Thyroid gland (tissue), 4 donors: ENCODE results near the gene EPN3. TPM values are rescaled to one million over a fixed set of nuclear protein-coding genes. Genes with fewer than 3 reads are reported as not detected.

Source experiments
- DNase-seq, 2 donors: peaks; one replicate each; pipeline ENCODE4 v3.0.0-alpha.2; 2019
- H3K27ac ChIP-seq, 3 donors: fragments of 200-600 bp; sonication (generic); 1 replicate in 2 of 3; 2 replicates in 1 of 3; pipeline ENCODE4 v1.5.1; 2016 to 2019; ENCODE audit warnings: mild to moderate bottlenecking in 1 of 3, moderate library complexity in 1 of 3
- H3K27me3 ChIP-seq: fragments of 200-600 bp; sonication (generic); one replicate; pipeline ENCODE4 v1.5.1; 2019
- H3K36me3 ChIP-seq, 2 donors: fragments of 200-600 bp; sonication (generic); one replicate each; pipeline ENCODE4 v1.5.1; 2016 to 2019
- H3K4me1 ChIP-seq, 2 donors: fragments of 200-600 bp; sonication (generic); one replicate each; pipeline ENCODE4 v1.5.1; 2017 to 2019
- H3K4me3 ChIP-seq, 3 donors: fragments of 200-600 bp; sonication (generic); replicated peaks in 1 of 3; 1 replicate in 2 of 3; 2 replicates in 1 of 3; pipeline ENCODE4 v1.5.1; 2016; ENCODE audit warnings: mild to moderate bottlenecking in 1 of 3
- H3K9me3 ChIP-seq: fragments of 200-600 bp; sonication (generic); one replicate; pipeline ENCODE4 v1.5.1; 2017
- POLR2A ChIP-seq, 2 donors: fragments of 450-650 bp; IDR thresholded peaks; one replicate each; pipeline ENCODE4 v1.6.1; 2017; ENCODE audit warnings: antibody characterized with exemption in 2 of 2, mild to moderate bottlenecking in 2 of 2, moderate library complexity in 1 of 2
- WGBS, 2 donors: methylation state at CpG; one replicate each; pipeline ENCODE4 v1.1.5; 2017; 5-methylcytosine and 5-hydroxymethylcytosine counted together
- intact Hi-C: fragments of 100-400 bp; cut with DNase I; formaldehyde crosslinking; loops from one replicate; pipeline ENCODE4 v1.15.1; 2023
- total RNA-seq, 4 donors: library from RNA; depleted of rRNA; stranded (reverse); fragments of >200 nt; gene quantifications; one replicate each; pipeline ENCODE4 v1.2.3, GENCODE V29; 2016
- TF ChIP-seq, protein P1 (sequence below), 6 experiments: fragments of 200-600 bp in 3 of 6; fragments of 450-650 bp in 3 of 6; sonication (generic) in 3 of 6; IDR thresholded peaks; one replicate each; pipeline ENCODE4 v1.5.1; 2016 to 2019; ENCODE audit warnings: antibody characterized with exemption in 6 of 6, mild to moderate bottlenecking in 2 of 6, inconsistent platforms in 1 of 6, moderate library complexity in 1 of 6

Gene EPN3
- total RNA-seq, 4 donors from 2014 or later = 0.63 to 31.6 (median 3.5) TPM; not detected in 1

DNA sequence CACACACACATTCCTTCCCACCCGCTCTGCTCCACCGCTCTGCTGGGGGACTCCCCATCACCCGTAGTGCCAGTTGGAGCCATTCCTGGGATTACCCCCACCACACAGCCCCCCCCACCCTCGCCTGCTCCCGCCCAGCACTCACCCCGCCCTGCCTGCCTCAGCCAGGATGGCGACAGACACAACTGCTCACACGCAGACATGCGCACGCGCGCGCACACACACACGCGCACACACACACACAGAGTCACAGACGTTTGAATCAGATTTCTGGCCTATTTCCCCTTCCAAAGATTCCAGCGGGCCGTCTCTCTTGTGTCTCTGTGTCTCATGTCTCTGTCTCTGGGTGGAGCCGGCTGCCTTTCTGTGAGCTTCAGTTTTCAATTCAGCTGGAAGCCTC, 32.4 kb downstream of the EPN3 start:
- H3K4me3 ChIP-seq = no peak overlapping the region
- peak; percentile 45 to 57 for DNase-seq
- intact Hi-C loops = no loop called here
- H3K27me3 ChIP-seq = peaks cover 10% of the 10 kb centered on the region
- peaks cover 25 to 31% of the 10 kb centered on the region in 2 donors for H3K4me1 ChIP-seq
- peak overlapping the region in 1 of 3 donors; percentile 24 for H3K27ac ChIP-seq
- TF ChIP-seq, protein P1, sequence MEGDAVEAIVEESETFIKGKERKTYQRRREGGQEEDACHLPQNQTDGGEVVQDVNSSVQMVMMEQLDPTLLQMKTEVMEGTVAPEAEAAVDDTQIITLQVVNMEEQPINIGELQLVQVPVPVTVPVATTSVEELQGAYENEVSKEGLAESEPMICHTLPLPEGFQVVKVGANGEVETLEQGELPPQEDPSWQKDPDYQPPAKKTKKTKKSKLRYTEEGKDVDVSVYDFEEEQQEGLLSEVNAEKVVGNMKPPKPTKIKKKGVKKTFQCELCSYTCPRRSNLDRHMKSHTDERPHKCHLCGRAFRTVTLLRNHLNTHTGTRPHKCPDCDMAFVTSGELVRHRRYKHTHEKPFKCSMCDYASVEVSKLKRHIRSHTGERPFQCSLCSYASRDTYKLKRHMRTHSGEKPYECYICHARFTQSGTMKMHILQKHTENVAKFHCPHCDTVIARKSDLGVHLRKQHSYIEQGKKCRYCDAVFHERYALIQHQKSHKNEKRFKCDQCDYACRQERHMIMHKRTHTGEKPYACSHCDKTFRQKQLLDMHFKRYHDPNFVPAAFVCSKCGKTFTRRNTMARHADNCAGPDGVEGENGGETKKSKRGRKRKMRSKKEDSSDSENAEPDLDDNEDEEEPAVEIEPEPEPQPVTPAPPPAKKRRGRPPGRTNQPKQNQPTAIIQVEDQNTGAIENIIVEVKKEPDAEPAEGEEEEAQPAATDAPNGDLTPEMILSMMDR (IDR thresholded peaks at IDR 0.05) = no peak
- no peak for TF ChIP-seq POLR2A (IDR thresholded peaks at IDR 0.05)
- H3K36me3 ChIP-seq = no peaks in the 10 kb centered on the region
- no peaks in the 10 kb centered on the region for H3K9me3 ChIP-seq
- 37 to 45% methylated on average over 19 of the region's 19 CpGs for WGBS, 2 donors

DNA sequence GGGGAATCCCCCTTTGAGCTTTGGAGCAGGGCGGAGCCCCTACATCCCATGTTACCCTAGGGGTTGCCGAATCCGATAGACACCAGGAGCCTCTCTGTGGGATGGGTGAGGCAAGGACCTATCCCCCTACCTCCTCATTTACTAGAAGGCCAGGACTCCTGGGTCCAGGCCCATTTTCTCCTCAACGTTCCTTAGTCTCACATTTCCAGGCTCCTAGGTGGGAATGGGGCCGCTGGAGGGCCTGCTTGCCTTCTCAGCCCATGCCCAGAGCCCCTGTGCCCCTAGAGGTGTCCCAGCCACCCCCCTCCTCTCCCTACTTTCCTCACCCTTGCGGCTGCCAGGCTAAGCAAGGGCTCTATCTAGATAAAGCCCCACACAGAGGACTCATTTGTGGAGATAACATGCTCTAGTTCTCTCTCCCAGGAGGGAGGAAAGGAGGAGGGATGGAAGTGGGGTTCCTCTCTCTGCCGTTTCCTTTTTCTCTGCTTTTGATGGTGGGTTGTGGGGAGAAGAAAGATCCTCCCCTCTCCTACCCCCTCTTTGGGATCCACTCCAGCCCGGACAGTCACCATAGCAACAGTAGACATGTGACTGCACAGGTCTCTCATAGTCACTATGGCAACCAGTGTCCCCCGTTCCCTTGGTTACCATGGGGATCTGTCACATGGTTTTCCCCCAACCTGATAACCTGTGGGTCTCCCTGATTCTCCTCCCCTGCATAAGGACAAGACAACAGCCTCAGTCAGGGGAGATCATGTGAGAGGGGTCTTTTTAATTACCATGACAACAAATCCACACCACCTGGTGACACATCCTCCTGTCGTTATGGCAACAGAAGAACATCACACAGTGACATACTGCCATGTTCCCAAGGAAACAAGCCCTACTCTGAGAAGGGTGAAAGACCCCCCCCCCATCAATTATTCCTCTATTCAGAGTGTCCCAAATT, 33.1 kb downstream of the EPN3 start:
- H3K4me1 ChIP-seq = peaks cover 21 to 26% of the 10 kb centered on the region in 2 donors
- peaks cover 9% of the 10 kb centered on the region for H3K27me3 ChIP-seq
- H3K4me3 ChIP-seq = no peak overlapping the region
- intact Hi-C loops = no loop called here
- no peaks in the 10 kb centered on the region for H3K9me3 ChIP-seq
- WGBS, 2 donors = 46 to 50% methylated on average over 10 of the region's 10 CpGs
- no peak for DNase-seq
- no peaks in the 10 kb centered on the region for H3K36me3 ChIP-seq
- H3K27ac ChIP-seq = no peak overlapping the region
- no peak for TF ChIP-seq POLR2A (IDR thresholded peaks at IDR 0.05)
- TF ChIP-seq, protein P1 (IDR thresholded peaks at IDR 0.05) = no peak

DNA sequence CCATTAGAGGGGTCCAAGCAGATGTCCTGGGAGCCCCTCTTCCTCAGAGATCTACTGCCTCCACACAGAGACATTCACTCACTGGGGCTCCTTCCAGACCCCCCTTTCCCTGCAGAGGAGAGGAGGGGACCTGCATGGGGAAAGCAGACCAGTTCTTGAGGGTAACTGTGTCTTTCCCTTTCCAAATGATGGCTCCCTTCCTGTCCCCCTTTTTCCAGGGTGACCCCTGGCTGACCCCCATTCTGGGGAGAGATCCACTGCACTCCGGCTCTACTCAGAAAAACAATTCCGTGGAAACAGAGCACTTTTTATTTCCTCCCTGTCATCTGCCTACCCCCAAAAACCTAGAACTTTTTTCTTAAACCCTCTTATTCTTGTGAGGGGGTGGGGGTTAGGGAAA, 34.4 kb downstream of the EPN3 start:
- no peaks in the 10 kb centered on the region for H3K36me3 ChIP-seq
- H3K9me3 ChIP-seq = no peaks in the 10 kb centered on the region
- intact Hi-C loops = no loop called here
- TF ChIP-seq, protein P1 (IDR thresholded peaks at IDR 0.05) = no peak
- TF ChIP-seq POLR2A (IDR thresholded peaks at IDR 0.05) = no peak
- H3K27me3 ChIP-seq = no peaks in the 10 kb centered on the region
- H3K4me3 ChIP-seq = no peak overlapping the region
- H3K27ac ChIP-seq = no peak overlapping the region
- peaks cover 10 to 14% of the 10 kb centered on the region in 2 donors for H3K4me1 ChIP-seq
- WGBS, 2 donors = 30 to 34% methylated on average over 2 of the region's 2 CpGs
- no peak for DNase-seq

DNA sequence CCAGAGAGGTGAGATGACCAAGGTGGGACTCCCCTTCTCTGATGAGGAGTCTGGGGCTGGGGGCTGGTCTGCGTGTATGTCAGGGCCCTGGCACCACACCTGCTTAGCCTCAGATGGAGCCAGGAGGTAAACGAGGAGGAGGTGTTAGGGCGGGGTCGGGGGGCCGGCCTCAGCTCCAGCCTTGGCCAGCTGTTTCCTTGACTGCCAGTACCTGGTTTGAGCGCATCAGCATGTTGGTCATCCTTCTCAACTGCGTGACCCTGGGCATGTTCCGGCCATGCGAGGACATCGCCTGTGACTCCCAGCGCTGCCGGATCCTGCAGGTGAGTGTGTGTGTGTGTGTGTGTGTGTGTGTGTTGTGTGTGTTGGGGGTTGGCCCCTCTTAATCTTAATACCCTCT, 36.1 kb downstream of the EPN3 start:
- H3K4me3 ChIP-seq = no peak overlapping the region
- intact Hi-C loops = no loop called here
- no peaks in the 10 kb centered on the region for H3K9me3 ChIP-seq
- TF ChIP-seq, protein P1 (IDR thresholded peaks at IDR 0.05) = no peak
- no peak for TF ChIP-seq POLR2A (IDR thresholded peaks at IDR 0.05)
- H3K4me1 ChIP-seq = peaks cover 7 to 10% of the 10 kb centered on the region in 2 donors
- no peak overlapping the region for H3K27ac ChIP-seq
- DNase-seq = no peak
- no peaks in the 10 kb centered on the region for H3K36me3 ChIP-seq
- 89 to 100% methylated on average over 3 to 5 of the region's 12 CpGs for WGBS, 2 donors
- no peaks in the 10 kb centered on the region for H3K27me3 ChIP-seq

DNA sequence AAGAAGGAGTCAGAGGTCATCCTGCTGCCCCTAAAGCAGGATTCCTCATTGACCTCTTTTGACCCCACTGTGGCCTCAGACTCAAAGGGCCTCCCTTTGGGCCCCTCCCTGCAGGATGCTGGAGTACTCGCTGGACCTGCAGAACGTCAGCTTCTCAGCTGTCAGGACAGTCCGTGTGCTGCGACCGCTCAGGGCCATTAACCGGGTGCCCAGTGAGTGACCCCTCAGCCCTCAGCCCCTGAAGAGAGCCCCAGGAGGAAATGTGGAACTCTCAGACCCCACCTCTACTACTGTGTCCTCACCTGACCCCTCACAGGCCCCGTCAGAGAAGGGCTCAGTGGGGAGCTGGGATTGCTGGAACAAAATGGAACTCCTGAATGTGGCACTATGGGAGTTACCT, 37.1 kb downstream of the EPN3 start:
- Histone ChIP-seq H3K27ac (no peak overlapping the region), H3K27me3 (no peaks in the 10 kb centered on the region), H3K9me3 (no peaks in the 10 kb centered on the region), H3K36me3 (no peaks in the 10 kb centered on the region), H3K4me1 (peaks cover 2 to 6% of the 10 kb centered on the region in 2 donors), H3K4me3 (no peak overlapping the region)
- DNase-seq = no peak
- TF ChIP-seq POLR2A (IDR thresholded peaks at IDR 0.05) = no peak
- TF ChIP-seq, protein P1 (IDR thresholded peaks at IDR 0.05) = no peak
- WGBS, 2 donors = 95 to 100% methylated on average over 1 to 7 of the region's 7 CpGs
- intact Hi-C loops = no loop called here
